Endothelial cell of umbilical vein (primary cell): ENCODE data around the gene COLGALT1. TPM values are rescaled to one million over a fixed set of nuclear protein-coding genes. Genes with fewer than 3 reads are reported as not detected.

Source experiments
- BruUV-seq: library from RNA; stranded (reverse); fragments of 400-500 nt; replicated peaks from 2 replicates; lab custom pipeline; 2021; lab: Mats Ljungman, UMichigan
- CTCF ChIA-PET: fragments of 300-600, 350-600 bp; sonication (Branson Sonifier 250); formaldehyde crosslinking; loops from one replicate; lab custom pipeline; 2021; ENCODE audit warnings: antibody characterized with exemption, inconsistent platforms; lab: Charles Lee
- POLR2A ChIA-PET: fragments of 300-600, 350-600 bp; sonication (Branson Sonifier 250); formaldehyde crosslinking; loops from one replicate; lab custom pipeline; 2021; ENCODE audit warnings: antibody characterized with exemption, inconsistent platforms; lab: Charles Lee
- DNase-seq: peaks from one replicate; pipeline ENCODE4 v3.0.0-alpha.2; 2011; ENCODE audit warnings: low read depth, low spot score
- FAIRE-seq: peaks from 2 replicates; lab custom pipeline; 2011; peaks lifted over from hg19 to GRCh38; lab: Jason Lieb, UNC
- H2AFZ ChIP-seq: 2 replicates; pipeline ENCODE4 v1.6.0; 2012; ENCODE audit warnings: low read depth, low read length, control low read depth, inconsistent platforms
- H3K27ac ChIP-seq: 2 replicates; pipeline ENCODE4 v1.5.1; 2011; ENCODE audit warnings: low read depth, mild to moderate bottlenecking, control low read depth, low read length, moderate library complexity; ENCODE audit not compliant: insufficient read depth
- H3K27me3 ChIP-seq, 2 experiments: 2 replicates each; pipeline versions ENCODE4 v1.6.0 to v1.6.1; 2011; ENCODE audit warnings: low read length in 2 of 2, mixed read lengths in 1 of 2; ENCODE audit not compliant: control insufficient read depth in 2 of 2, insufficient read depth in 2 of 2
- H3K36me3 ChIP-seq, 2 experiments: 2 replicates in 1 of 2; 3 replicates in 1 of 2; pipeline ENCODE4 v1.5.1; 2011; ENCODE audit warnings: low read length in 2 of 2, mild to moderate bottlenecking in 1 of 2, moderate library complexity in 1 of 2; ENCODE audit not compliant: control insufficient read depth in 2 of 2, insufficient read depth in 2 of 2; ENCODE audit errors: extremely low read depth in 1 of 2
- H3K4me1 ChIP-seq: 3 replicates; pipeline ENCODE4 v1.5.1; 2011; ENCODE audit warnings: mild to moderate bottlenecking, low read length; ENCODE audit not compliant: control insufficient read depth, insufficient read depth; ENCODE audit errors: extremely low read depth
- H3K4me2 ChIP-seq: 2 replicates; pipeline ENCODE4 v1.6.1; 2011; ENCODE audit warnings: low read length, control low read depth, mixed read lengths; ENCODE audit not compliant: insufficient read depth
- H3K4me3 ChIP-seq, 3 experiments: fragments of 200-600 bp in 1 of 3; sonication (generic), shearing (Covaris generic) in 1 of 3; replicated peaks in 1 of 3; 2 replicates each; pipeline ENCODE4 v1.5.1; 2011 to 2016; ENCODE audit warnings: control low read depth in 3 of 3, low read length in 3 of 3, mild to moderate bottlenecking in 2 of 3, inconsistent platforms in 1 of 3, low read depth in 1 of 3, moderate library complexity in 1 of 3; ENCODE audit not compliant: insufficient read depth in 1 of 3
- H3K79me2 ChIP-seq: 2 replicates; pipeline ENCODE4 v1.6.0; 2012; ENCODE audit warnings: low read length, inconsistent platforms; ENCODE audit not compliant: control insufficient read depth, insufficient read depth
- H3K9ac ChIP-seq: replicated peaks from 2 replicates; pipeline ENCODE3; 2011; ENCODE audit warnings: low read length, control low read depth; ENCODE audit not compliant: insufficient read depth; ENCODE audit errors: extremely low read depth
- H3K9me1 ChIP-seq: replicated peaks from 3 replicates; pipeline ENCODE4 v1.6.0; 2011; ENCODE audit warnings: mild to moderate bottlenecking, low read length; ENCODE audit not compliant: control insufficient read depth, insufficient read depth; ENCODE audit errors: extremely low read depth
- H3K9me3 ChIP-seq: replicated peaks from 2 replicates; pipeline ENCODE4 v1.5.1; 2012; ENCODE audit warnings: low read length, inconsistent platforms; ENCODE audit not compliant: control insufficient read depth, insufficient read depth
- H4K20me1 ChIP-seq: replicated peaks from 2 replicates; pipeline ENCODE3; 2011; ENCODE audit warnings: mild to moderate bottlenecking, low read length; ENCODE audit not compliant: control insufficient read depth, insufficient read depth; ENCODE audit errors: extremely low read depth
- CTCF ChIP-seq, 2 donors: IDR thresholded peaks; 1 replicate in 1 of 2; 2 replicates in 1 of 2; pipeline ENCODE4 v1.5.1; 2011; ENCODE audit warnings: low read length in 2 of 2, mild to moderate bottlenecking in 2 of 2, moderate library complexity in 2 of 2, control low read depth in 1 of 2, inconsistent platforms in 1 of 2, low read depth in 1 of 2; ENCODE audit not compliant: insufficient read depth in 1 of 2; ENCODE audit errors: extremely low read depth in 1 of 2
- EZH2 ChIP-seq: IDR thresholded peaks from 2 replicates; pipeline ENCODE4 v1.6.1; 2012; ENCODE audit warnings: borderline replicate concordance, low read depth, mild to moderate bottlenecking, moderate library complexity, low read length, inconsistent platforms; ENCODE audit not compliant: severe bottlenecking
- FOS ChIP-seq: IDR thresholded peaks from 2 replicates; pipeline ENCODE4 v1.6.1; 2011; ENCODE audit warnings: mild to moderate bottlenecking, low read length, moderate library complexity, borderline replicate concordance; ENCODE audit not compliant: insufficient read depth
- GATA2 ChIP-seq: IDR thresholded peaks from 2 replicates; pipeline ENCODE4 v1.7.0; 2011; ENCODE audit warnings: low read depth, mild to moderate bottlenecking, moderate library complexity, mixed read lengths, low read length; ENCODE audit not compliant: insufficient read length, insufficient read depth
- JUN ChIP-seq: IDR thresholded peaks from 2 replicates; pipeline ENCODE4 v1.6.1; 2011; ENCODE audit warnings: borderline replicate concordance, low read depth; ENCODE audit not compliant: insufficient read length, insufficient read depth
- MAX ChIP-seq: IDR thresholded peaks from 2 replicates; pipeline ENCODE4 v1.6.1; 2011; ENCODE audit not compliant: insufficient read depth, insufficient read length
- MYC ChIP-seq: IDR thresholded peaks from one replicate; pipeline ENCODE4 v1.6.1; 2011; ENCODE audit warnings: mild to moderate bottlenecking, low read depth, low read length
- POLR2A ChIP-seq: IDR thresholded peaks from 2 replicates; pipeline ENCODE4 v1.6.1; 2012; ENCODE audit warnings: low read depth, mild to moderate bottlenecking, control low read depth, low read length
- POLR2AphosphoS5 ChIP-seq: IDR thresholded peaks from 2 replicates; pipeline ENCODE4 v1.6.1; 2012; ENCODE audit warnings: low read depth, mild to moderate bottlenecking, control low read depth, low read length, moderate library complexity; ENCODE audit not compliant: insufficient read depth
- dilution Hi-C: fragments of 300-500 bp; cut with MboI; formaldehyde crosslinking; loops from one replicate; pipeline ENCODE4 v1.15.0; 2019; ENCODE audit warnings: low sequenced_read_pairs; ENCODE audit not compliant: extremely low pct_ligation_motif_present
- intact Hi-C: fragments of 100-400 bp; cut with micrococcal nuclease; formaldehyde crosslinking; loops from one replicate; pipeline ENCODE4 v1.10.0; 2022
- polyA plus RNA-seq, 4 experiments: library from polyadenylated mRNA; depleted of rRNA in 3 of 4; stranded (reverse) in 3 of 4; unstranded in 1 of 4; fragments of >200 nt; gene quantifications; 2 replicates each; pipeline versions ENCODE4 v1.2.1 to v1.2.3, GENCODE V29; 2011 to 2012; ENCODE audit warnings: missing spikeins in 1 of 4
- total RNA-seq: library from RNA; stranded (reverse); gene quantifications from 2 replicates; pipeline ENCODE4 v1.2.3, GENCODE V29; 2021

COLGALT1 gene
- total and polyA plus RNA-seq, 2 donors (not counting 3 experiments of a cell fraction or from before 2014, with no cell fraction given) = 263 to 355 TPM

GRCh38 chr19:17599780-17600179 lies 44.3 kb downstream of the COLGALT1 start:
- CTCF ChIA-PET = no interaction called here
- intact Hi-C loops = no loop called here
- Histone ChIP-seq H3K4me2 (no peak overlapping the region), H3K9me3 (no peaks in the 10 kb centered on the region), H3K4me3 (no peak overlapping the region), H3K9me1 (no peaks in the 10 kb centered on the region), H3K79me2 (no peaks in the 10 kb centered on the region), H3K27me3 (peaks cover 2 to 3% of the 10 kb centered on the region in 2 experiments), H2AFZ (no peak overlapping the region), H3K9ac (no peak overlapping the region), H3K4me1 (no peaks in the 10 kb centered on the region), H3K36me3 (no peaks in the 10 kb centered on the region), H3K27ac (no peak overlapping the region), H4K20me1 (no peaks in the 10 kb centered on the region)
- no TSS peak for BruUV-seq
- DNase-seq (no peak), FAIRE-seq (no peak)
- POLR2A ChIA-PET = no interaction called here
- no peak for TF ChIP-seq MYC
- TF ChIP-seq POLR2AphosphoS5 = no peak
- TF ChIP-seq CTCF (IDR thresholded peaks at IDR 0.05; ENCODE audit: extremely low read depth in 1 of 2, insufficient read depth in 1 of 2, low read depth in 1 of 2, low read length in 2 of 2) = no peak
- no peak for TF ChIP-seq GATA2
- TF ChIP-seq FOS = no peak
- no peak for TF ChIP-seq EZH2
- no peak for TF ChIP-seq MAX
- TF ChIP-seq POLR2A = no peak
- TF ChIP-seq JUN = no peak
- dilution Hi-C loops = no loop called here
